Keratinocyte (primary cell): Measurements from ENCODE around the gene ARID5B. TPM values are rescaled to one million over a fixed set of nuclear protein-coding genes. Genes with fewer than 3 reads are reported as not detected.

Experiments
- DNase-seq: peaks from one replicate; pipeline ENCODE4 v3.0.0-alpha.2; 2011; ENCODE audit warnings: low read depth, missing footprints, low spot score
- FAIRE-seq: peaks from 2 replicates; lab custom pipeline; 2011; peaks lifted over from hg19 to GRCh38; lab: Jason Lieb, UNC
- H2AFZ ChIP-seq: 2 replicates; pipeline ENCODE4 v1.6.0; 2012; ENCODE audit warnings: low read length, control low read depth, inconsistent platforms; ENCODE audit not compliant: control insufficient read depth
- H3K27ac ChIP-seq: 2 replicates; pipeline ENCODE4 v1.5.1; 2011; ENCODE audit warnings: low read length; ENCODE audit not compliant: control insufficient read depth, insufficient read depth
- H3K27me3 ChIP-seq: 3 replicates; pipeline ENCODE4 v1.6.0; 2011; ENCODE audit warnings: low read length; ENCODE audit not compliant: control insufficient read depth, insufficient read depth; ENCODE audit errors: extremely low read depth
- H3K36me3 ChIP-seq, 2 experiments: 2 replicates in 1 of 2; 3 replicates in 1 of 2; pipeline ENCODE4 v1.5.1; 2011; ENCODE audit warnings: low read length in 2 of 2, mild to moderate bottlenecking in 1 of 2; ENCODE audit not compliant: control insufficient read depth in 2 of 2, insufficient read depth in 2 of 2; ENCODE audit errors: extremely low read depth in 1 of 2
- H3K4me1 ChIP-seq: 3 replicates; pipeline ENCODE4 v1.5.1; 2011; ENCODE audit warnings: low read length; ENCODE audit not compliant: control insufficient read depth, insufficient read depth; ENCODE audit errors: extremely low read depth
- H3K4me2 ChIP-seq: 3 replicates; pipeline ENCODE4 v1.6.0; 2011; ENCODE audit warnings: low read depth, low read length; ENCODE audit not compliant: control insufficient read depth, insufficient read depth; ENCODE audit errors: extremely low read depth
- H3K4me3 ChIP-seq, 3 experiments: fragments of 200-600 bp in 1 of 3; sonication (generic) in 1 of 3; 2 replicates in 2 of 3; 3 replicates in 1 of 3; pipeline ENCODE4 v1.5.1; 2011 to 2016; ENCODE audit warnings: low read length in 3 of 3, mild to moderate bottlenecking in 3 of 3, control low read depth in 2 of 3, inconsistent platforms in 1 of 3, low read depth in 1 of 3, mixed read lengths in 1 of 3, mixed run types in 1 of 3, moderate library complexity in 1 of 3; ENCODE audit not compliant: control insufficient read depth in 2 of 3, insufficient read depth in 2 of 3; ENCODE audit errors: extremely low read depth in 1 of 3
- H3K79me2 ChIP-seq: 2 replicates; pipeline ENCODE4 v1.6.0; 2012; ENCODE audit warnings: low read length; ENCODE audit not compliant: control insufficient read depth, insufficient read depth
- H3K9ac ChIP-seq: 3 replicates; pipeline ENCODE4 v1.6.0; 2011; ENCODE audit warnings: low read length; ENCODE audit not compliant: control insufficient read depth, insufficient read depth; ENCODE audit errors: extremely low read depth
- H3K9me1 ChIP-seq: 3 replicates; pipeline ENCODE4 v1.6.0; 2011; ENCODE audit warnings: low read length; ENCODE audit not compliant: control insufficient read depth, insufficient read depth; ENCODE audit errors: extremely low read depth
- H3K9me3 ChIP-seq: 2 replicates; pipeline ENCODE4 v1.5.1; 2012; ENCODE audit warnings: low read depth, low read length; ENCODE audit not compliant: control insufficient read depth
- H4K20me1 ChIP-seq: 3 replicates; pipeline ENCODE4 v1.6.0; 2011; ENCODE audit warnings: low read length; ENCODE audit not compliant: control insufficient read depth, insufficient read depth; ENCODE audit errors: extremely low read depth
- EZH2 ChIP-seq: IDR thresholded peaks from one replicate; pipeline ENCODE4 v1.6.1; 2012; ENCODE audit warnings: inconsistent platforms, mild to moderate bottlenecking, low read length, moderate library complexity
- dilution Hi-C: fragments of 300-500 bp; cut with MboI; formaldehyde crosslinking; loops from one replicate; pipeline ENCODE4 v1.7.0; 2020; ENCODE audit warnings: low sequenced_read_pairs; ENCODE audit not compliant: extremely low pct_ligation_motif_present
- polyA plus RNA-seq, 5 experiments: library from polyadenylated mRNA; depleted of rRNA in 3 of 5; stranded (reverse) in 3 of 5; stranded (forward) in 1 of 5; unstranded in 1 of 5; fragments of >200 nt; gene quantifications; 1 replicate in 1 of 5; 2 replicates in 3 of 5; 3 replicates in 1 of 5; pipeline versions ENCODE4 v1.2.1 to v1.2.3, GENCODE V29; 2011 to 2012; ENCODE audit warnings: missing spikeins in 2 of 5, low read depth in 1 of 5, low replicate concordance in 1 of 5
- TF ChIP-seq, protein P1 (sequence below), 3 experiments: IDR thresholded peaks in 1 of 3; conservative IDR thresholded peaks in 1 of 3; optimal IDR thresholded peaks in 1 of 3; 2 replicates in 2 of 3; 3 replicates in 1 of 3; pipeline versions ENCODE3 to v1.5.1; 2011; ENCODE audit warnings: low read length in 3 of 3, mild to moderate bottlenecking in 3 of 3, moderate library complexity in 2 of 3, control low read depth in 1 of 3, inconsistent platforms in 1 of 3; ENCODE audit not compliant: insufficient read depth in 2 of 3; ENCODE audit errors: extremely low read depth in 1 of 3

ARID5B gene
- polyA plus RNA-seq, 1 donor (not counting 4 experiments of a cell fraction or from before 2014, with no cell fraction given), result 7.0 TPM

DNA sequence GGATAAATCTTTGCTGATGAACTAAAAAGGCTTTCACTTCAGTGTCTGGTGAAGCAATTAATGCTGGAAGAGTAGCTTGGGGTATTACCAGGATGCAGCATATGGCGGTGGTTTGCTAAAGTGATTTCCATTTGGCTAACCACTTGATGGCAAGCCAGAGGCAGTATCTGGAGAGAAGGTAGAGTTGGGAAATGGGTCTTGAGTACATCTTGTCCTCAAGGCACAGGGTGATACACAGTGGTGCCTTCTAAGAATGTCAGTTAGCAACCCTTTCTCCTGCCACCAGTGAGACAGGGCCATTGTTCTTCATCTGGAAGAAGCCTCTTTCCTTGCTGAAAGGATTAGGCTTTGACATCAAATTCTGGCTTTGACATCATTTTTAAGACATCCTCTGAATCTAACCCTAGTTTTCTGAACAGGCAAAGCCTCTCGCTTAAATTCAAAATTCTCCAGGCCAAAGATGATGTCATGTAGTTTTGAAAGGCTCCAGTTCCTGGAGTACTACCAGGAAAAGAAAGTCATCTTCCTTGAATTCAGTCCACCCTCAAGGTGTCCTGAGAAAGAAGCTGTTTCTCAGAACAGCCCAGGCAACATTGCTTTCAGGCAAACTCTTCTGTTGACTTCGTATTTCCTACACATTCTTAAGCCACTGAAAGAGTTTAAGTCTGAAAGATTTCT lies 162.4 kb downstream of the ARID5B start:
- DNase-seq, result no peak
- H3K36me3 ChIP-seq, result peaks cover 0 to 11% of the 10 kb centered on the region in 2 experiments
- H3K4me3 ChIP-seq, result no peak overlapping the region
- peak; percentile 77 for FAIRE-seq
- dilution Hi-C loops, result no loop called here
- no peaks in the 10 kb centered on the region for H3K9me1 ChIP-seq
- no peak overlapping the region for H3K4me2 ChIP-seq
- H3K79me2 ChIP-seq, result no peaks in the 10 kb centered on the region
- H3K4me1 ChIP-seq, result peaks cover 15% of the 10 kb centered on the region
- H3K27me3 ChIP-seq, result no peaks in the 10 kb centered on the region
- H4K20me1 ChIP-seq, result no peaks in the 10 kb centered on the region
- no peaks in the 10 kb centered on the region for H3K9me3 ChIP-seq
- no peak overlapping the region for H3K9ac ChIP-seq
- TF ChIP-seq EZH2, result no peak
- TF ChIP-seq, protein P1, sequence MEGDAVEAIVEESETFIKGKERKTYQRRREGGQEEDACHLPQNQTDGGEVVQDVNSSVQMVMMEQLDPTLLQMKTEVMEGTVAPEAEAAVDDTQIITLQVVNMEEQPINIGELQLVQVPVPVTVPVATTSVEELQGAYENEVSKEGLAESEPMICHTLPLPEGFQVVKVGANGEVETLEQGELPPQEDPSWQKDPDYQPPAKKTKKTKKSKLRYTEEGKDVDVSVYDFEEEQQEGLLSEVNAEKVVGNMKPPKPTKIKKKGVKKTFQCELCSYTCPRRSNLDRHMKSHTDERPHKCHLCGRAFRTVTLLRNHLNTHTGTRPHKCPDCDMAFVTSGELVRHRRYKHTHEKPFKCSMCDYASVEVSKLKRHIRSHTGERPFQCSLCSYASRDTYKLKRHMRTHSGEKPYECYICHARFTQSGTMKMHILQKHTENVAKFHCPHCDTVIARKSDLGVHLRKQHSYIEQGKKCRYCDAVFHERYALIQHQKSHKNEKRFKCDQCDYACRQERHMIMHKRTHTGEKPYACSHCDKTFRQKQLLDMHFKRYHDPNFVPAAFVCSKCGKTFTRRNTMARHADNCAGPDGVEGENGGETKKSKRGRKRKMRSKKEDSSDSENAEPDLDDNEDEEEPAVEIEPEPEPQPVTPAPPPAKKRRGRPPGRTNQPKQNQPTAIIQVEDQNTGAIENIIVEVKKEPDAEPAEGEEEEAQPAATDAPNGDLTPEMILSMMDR (optimal IDR thresholded peaks at IDR 0.05 in 1 of 3, IDR thresholded peaks at IDR 0.05 in 1 of 3, conservative IDR thresholded peaks at IDR 0.05 in 1 of 3; ENCODE audit: extremely low read depth in 1 of 3, insufficient read depth in 2 of 3, low read length in 3 of 3), result no peak
- no peak overlapping the region for H3K27ac ChIP-seq
- H2AFZ ChIP-seq, result no peak overlapping the region

DNA sequence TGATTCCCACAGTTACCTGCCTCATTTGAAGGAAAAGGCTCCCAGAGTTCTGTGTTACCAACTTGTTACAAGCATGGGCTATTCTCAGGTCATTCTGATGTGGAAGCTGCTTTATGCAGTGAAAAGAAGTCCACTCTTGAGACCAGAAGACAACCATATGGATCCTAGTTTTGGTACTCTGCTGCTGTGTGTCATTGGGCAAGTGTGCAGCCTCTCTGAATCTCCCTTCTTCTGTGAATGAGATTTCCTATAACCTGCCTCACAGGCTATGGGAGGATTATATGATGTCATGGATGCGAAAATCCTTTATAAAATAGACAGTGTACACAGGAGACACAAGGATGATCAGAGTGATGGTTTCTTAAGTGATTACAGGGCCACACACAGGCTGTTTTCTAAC lies 166.1 kb downstream of the ARID5B start:
- no peak for DNase-seq
- Histone ChIP-seq H4K20me1 (no peaks in the 10 kb centered on the region), H2AFZ (no peak overlapping the region), H3K4me3 (no peak overlapping the region), H3K9me3 (no peaks in the 10 kb centered on the region), H3K79me2 (no peaks in the 10 kb centered on the region), H3K27me3 (no peaks in the 10 kb centered on the region), H3K4me1 (peaks cover 11% of the 10 kb centered on the region), H3K36me3 (peaks cover 7 to 28% of the 10 kb centered on the region in 2 experiments), H3K9ac (no peak overlapping the region), H3K4me2 (no peak overlapping the region), H3K9me1 (no peaks in the 10 kb centered on the region), H3K27ac (no peak overlapping the region)
- dilution Hi-C loops, result no loop called here
- TF ChIP-seq, protein P1 (optimal IDR thresholded peaks at IDR 0.05 in 1 of 3, IDR thresholded peaks at IDR 0.05 in 1 of 3, conservative IDR thresholded peaks at IDR 0.05 in 1 of 3; ENCODE audit: extremely low read depth in 1 of 3, insufficient read depth in 2 of 3, low read length in 3 of 3), result no peak
- TF ChIP-seq EZH2, result no peak
- FAIRE-seq, result no peak
